LHCN-M2 (cell line): Measurements from ENCODE around the gene STUB1. TPM values are rescaled to one million over a fixed set of nuclear protein-coding genes. Genes with fewer than 3 reads are reported as not detected.

Experiments
- DNase-seq: peaks from one replicate; pipeline ENCODE4 v3.0.0-alpha.2; 2012; ENCODE audit warnings: low read depth
- polyA plus RNA-seq: library from polyadenylated mRNA; unstranded; fragments of >200 nt; gene quantifications from one replicate; pipeline ENCODE4 v1.2.1, GENCODE V29; 2012; ENCODE audit warnings: missing spikeins
- total RNA-seq: library from RNA; depleted of rRNA; stranded (reverse); fragments of >200 nt; gene quantifications from 2 replicates; pipeline ENCODE4 v1.2.3, GENCODE V29; 2014; rRNA removed

Gene STUB1
- total RNA-seq: 287 and 383 TPM in 2 replicates
- polyA plus RNA-seq: 206 TPM

- DNase-seq: peak; percentile 77
Measured at GRCh38 chr16:679814-680624, at the start of gene STUB1. Gene STUB1 (plus strand): TSS chr16:680410. CDS start chr16:680526, 116 bp downstream.

GRCh38 chr16:630815-631405, 49.3 kb upstream of the STUB1 start, which contains the start of gene WFIKKN1:
Gene WFIKKN1 (plus strand): TSS chr16:630985. CDS start chr16:631254, 269 bp downstream.
- no peak for DNase-seq

GRCh38 chr16:631808-632358, 48.3 kb upstream of the STUB1 start:
- no peak for DNase-seq

GRCh38 chr16:632486-633335, 47.5 kb upstream of the STUB1 start:
- DNase-seq: no peak

GRCh38 chr16:633336-634050, 46.7 kb upstream of the STUB1 start:
- no peak for DNase-seq

GRCh38 chr16:634051-634670, 46.0 kb upstream of the STUB1 start:
- no peak for DNase-seq

- no peak for DNase-seq
Measured at GRCh38 chr16:634996-635395, 45.2 kb upstream of the STUB1 start.

- no peak for DNase-seq
Measured at GRCh38 chr16:635573-636205, 44.5 kb upstream of the STUB1 start.

GRCh38 chr16:636206-637080, 43.8 kb upstream of the STUB1 start, which contains the start of gene METTL26:
Gene METTL26 (minus strand): TSS chr16:636305. CDS start chr16:636290, 15 bp downstream.
- DNase-seq: peak; percentile 92

- DNase-seq: peak; percentile 82
Measured at GRCh38 chr16:637081-638018, 42.9 kb upstream of the STUB1 start.

- DNase-seq: no peak
Measured at GRCh38 chr16:638034-638543, 42.1 kb upstream of the STUB1 start.

- DNase-seq: no peak
Measured at GRCh38 chr16:638836-639235, 41.4 kb upstream of the STUB1 start.

- DNase-seq: no peak
Measured at GRCh38 chr16:640614-641013, 39.6 kb upstream of the STUB1 start.

GRCh38 chr16:641326-642188, 38.7 kb upstream of the STUB1 start, which contains the start of gene MCRIP2:
Gene MCRIP2 (plus strand): TSS chr16:641828. CDS start chr16:641992, 164 bp downstream.
- peak; percentile 71 for DNase-seq

GRCh38 chr16:642189-643049, 37.8 kb upstream of the STUB1 start:
- DNase-seq: no peak

GRCh38 chr16:643050-643368, 37.2 kb upstream of the STUB1 start:
- no peak for DNase-seq
